NB4 (cell line): ENCODE results near the gene KIAA1671.

Source experiments
- CTCF ChIP-seq: IDR thresholded peaks from one replicate; pipeline ENCODE4 v1.5.1; 2012; ENCODE audit warnings: low read depth, low read length
- POLR2A ChIP-seq: IDR thresholded peaks from 2 replicates; pipeline ENCODE4 v1.6.1; 2011; ENCODE audit warnings: mild to moderate bottlenecking; ENCODE audit not compliant: insufficient read length; ENCODE audit errors: extremely low read depth

- TF ChIP-seq CTCF: no peak
- no peak for TF ChIP-seq POLR2A
Measured at GRCh38 chr22:24982301-24983056, 30.0 kb downstream of the KIAA1671 start.
